Measurements from ENCODE around the gene PDPK1.
"Not testable (repeated sequence)": the region's sequence is repeated elsewhere in the genome, so short reads cannot be mapped to it uniquely, and the experiment has no call there.

The PDPK1 gene

DNA sequence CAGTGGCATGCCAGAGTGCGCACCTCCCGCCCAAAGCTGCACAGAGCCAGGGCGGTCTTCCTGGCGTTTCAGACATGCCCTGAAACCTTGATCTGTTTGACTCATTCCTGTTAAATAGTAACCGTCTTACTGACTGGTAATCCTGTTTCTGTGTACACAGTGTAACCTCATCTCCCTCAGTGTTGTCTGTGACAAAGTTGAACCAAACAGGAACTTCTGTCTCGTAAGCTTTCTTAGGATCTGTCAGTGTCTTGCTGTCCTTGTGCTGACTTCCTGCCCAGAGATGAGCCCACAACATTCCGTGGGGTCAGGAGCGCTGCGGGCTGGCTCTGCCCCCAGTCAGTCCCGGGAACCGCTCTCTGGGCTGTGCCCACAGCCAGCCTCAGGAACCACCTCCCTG is 30.8 kb downstream of the PDPK1 start:
- H3K4me3 ChIP-seq (ENCODE audit: low read depth in 1 of 5, low read length in 5 of 5); H3K27me3 ChIP-seq (ENCODE audit: control insufficient read depth in 5 of 5, insufficient read depth in 4 of 5, low read length in 5 of 5); H3K9ac ChIP-seq (ENCODE audit: low read length in 5 of 5); H3K9me3 ChIP-seq (ENCODE audit: control insufficient read depth in 5 of 5, low read length in 5 of 5); H3K36me3 ChIP-seq (ENCODE audit: control insufficient read depth in 5 of 5, insufficient read depth in 5 of 5, low read length in 5 of 5); H3K27ac ChIP-seq (ENCODE audit: low read depth, low read length); H3K4me1 ChIP-seq (ENCODE audit: control insufficient read depth in 5 of 5, insufficient read depth in 5 of 5, low read length in 5 of 5): not testable (repeated sequence)

DNA sequence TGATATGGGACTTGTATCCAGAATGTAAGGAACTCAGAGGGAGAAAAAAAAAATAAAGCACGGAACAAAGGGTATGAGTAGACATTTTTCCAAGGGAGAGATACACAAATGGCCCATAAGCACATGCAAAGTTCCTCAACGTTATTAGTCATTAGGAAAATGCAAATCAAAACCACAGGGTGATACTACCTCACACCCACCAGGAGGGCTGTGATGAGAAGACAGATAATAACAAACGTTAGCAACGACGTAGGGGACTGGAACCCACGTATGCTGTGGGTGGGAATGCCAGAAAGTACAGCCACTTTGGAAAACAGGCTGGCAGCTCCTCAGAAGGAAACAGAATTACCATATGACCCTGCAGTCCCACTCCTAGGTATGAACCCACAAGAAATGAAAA is 34.9 kb downstream of the PDPK1 start:
- H3K4me3 ChIP-seq (ENCODE audit: low read depth in 1 of 5, low read length in 5 of 5); H3K9ac ChIP-seq (ENCODE audit: low read length in 5 of 5); H3K9me3 ChIP-seq (ENCODE audit: control insufficient read depth in 5 of 5, low read length in 5 of 5); H3K27me3 ChIP-seq (ENCODE audit: control insufficient read depth in 5 of 5, insufficient read depth in 4 of 5, low read length in 5 of 5); H3K36me3 ChIP-seq (ENCODE audit: control insufficient read depth in 5 of 5, insufficient read depth in 5 of 5, low read length in 5 of 5); H3K27ac ChIP-seq (ENCODE audit: low read depth, low read length); H3K4me1 ChIP-seq (ENCODE audit: control insufficient read depth in 5 of 5, insufficient read depth in 5 of 5, low read length in 5 of 5): not testable (repeated sequence)

DNA sequence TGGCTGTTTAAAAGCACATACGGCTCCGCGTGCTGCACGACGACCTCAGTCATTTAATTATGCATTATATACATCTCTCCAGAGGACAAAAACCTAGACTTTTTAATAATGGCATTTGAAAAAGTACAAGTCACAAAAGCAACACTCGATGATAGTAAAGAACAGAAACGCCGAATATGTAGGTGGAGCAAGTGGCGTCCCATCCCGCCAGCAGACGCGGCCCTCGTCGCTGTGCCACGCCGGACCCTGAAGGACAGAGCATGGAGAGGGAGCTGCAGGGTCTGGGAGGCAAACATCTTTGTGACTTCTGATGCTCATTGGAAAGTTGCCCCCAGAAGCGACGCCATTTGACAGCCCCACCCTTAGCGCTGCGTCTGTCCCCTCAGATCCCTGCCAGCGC is 38.0 kb downstream of the PDPK1 start:
- H3K9me3 ChIP-seq (ENCODE audit: control insufficient read depth in 5 of 5, low read length in 5 of 5); H3K9ac ChIP-seq (ENCODE audit: low read length in 5 of 5); H3K36me3 ChIP-seq (ENCODE audit: control insufficient read depth in 5 of 5, insufficient read depth in 5 of 5, low read length in 5 of 5); H3K4me3 ChIP-seq (ENCODE audit: low read depth in 1 of 5, low read length in 5 of 5); H3K27me3 ChIP-seq (ENCODE audit: control insufficient read depth in 5 of 5, insufficient read depth in 4 of 5, low read length in 5 of 5); H3K4me1 ChIP-seq (ENCODE audit: control insufficient read depth in 5 of 5, insufficient read depth in 5 of 5, low read length in 5 of 5); H3K27ac ChIP-seq (ENCODE audit: low read depth, low read length): not testable (repeated sequence)

DNA sequence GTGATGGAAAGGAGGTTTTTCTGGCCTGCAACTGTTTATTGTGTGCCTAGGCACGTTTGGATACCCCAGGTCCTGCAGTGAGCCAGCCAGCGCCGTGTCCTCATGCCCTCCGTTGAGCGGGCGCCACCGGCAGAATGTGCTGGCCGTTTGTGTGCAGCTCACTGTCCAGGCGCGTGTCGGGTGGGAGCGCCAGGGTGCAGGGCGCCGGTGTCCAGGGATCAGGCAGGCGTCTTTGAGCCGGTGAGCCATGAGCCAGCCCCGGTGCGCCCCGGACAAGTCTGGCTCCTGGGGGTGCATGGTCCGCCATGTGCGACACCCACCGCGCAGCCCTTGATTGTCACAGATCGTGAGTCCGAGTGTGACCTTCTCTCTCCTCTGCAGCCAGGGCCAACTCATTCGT is 39.2 kb downstream of the PDPK1 start:
- H3K9ac ChIP-seq (ENCODE audit: low read length in 5 of 5); H3K27ac ChIP-seq (ENCODE audit: low read depth, low read length); H3K4me3 ChIP-seq (ENCODE audit: low read depth in 1 of 5, low read length in 5 of 5); H3K9me3 ChIP-seq (ENCODE audit: control insufficient read depth in 5 of 5, low read length in 5 of 5); H3K4me1 ChIP-seq (ENCODE audit: control insufficient read depth in 5 of 5, insufficient read depth in 5 of 5, low read length in 5 of 5); H3K36me3 ChIP-seq (ENCODE audit: control insufficient read depth in 5 of 5, insufficient read depth in 5 of 5, low read length in 5 of 5); H3K27me3 ChIP-seq (ENCODE audit: control insufficient read depth in 5 of 5, insufficient read depth in 4 of 5, low read length in 5 of 5): not testable (repeated sequence)

DNA sequence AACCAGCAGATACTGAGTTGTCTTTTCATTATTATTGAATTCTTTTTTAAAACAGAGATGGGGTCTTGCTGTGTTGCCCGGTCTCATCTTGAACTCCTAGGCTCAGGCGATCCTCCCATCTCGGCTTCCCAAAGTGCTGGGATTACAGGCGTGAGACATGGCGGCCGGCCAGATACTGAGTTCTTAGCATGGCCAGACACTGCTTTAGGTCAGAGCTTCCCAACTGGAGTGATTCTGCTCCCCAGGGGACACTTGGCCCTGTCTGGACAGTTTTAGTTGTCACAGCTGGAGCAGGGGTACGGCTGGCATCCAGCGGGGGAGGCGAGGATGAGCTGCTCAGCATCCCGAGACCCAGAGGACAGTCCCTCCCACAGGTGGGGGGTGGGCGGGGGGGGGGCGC is 41.1 kb downstream of the PDPK1 start:
- not testable (repeated sequence) for H3K27ac ChIP-seq (ENCODE audit: low read depth, low read length); H3K9ac ChIP-seq (ENCODE audit: low read length in 5 of 5); H3K36me3 ChIP-seq (ENCODE audit: control insufficient read depth in 5 of 5, insufficient read depth in 5 of 5, low read length in 5 of 5)

DNA sequence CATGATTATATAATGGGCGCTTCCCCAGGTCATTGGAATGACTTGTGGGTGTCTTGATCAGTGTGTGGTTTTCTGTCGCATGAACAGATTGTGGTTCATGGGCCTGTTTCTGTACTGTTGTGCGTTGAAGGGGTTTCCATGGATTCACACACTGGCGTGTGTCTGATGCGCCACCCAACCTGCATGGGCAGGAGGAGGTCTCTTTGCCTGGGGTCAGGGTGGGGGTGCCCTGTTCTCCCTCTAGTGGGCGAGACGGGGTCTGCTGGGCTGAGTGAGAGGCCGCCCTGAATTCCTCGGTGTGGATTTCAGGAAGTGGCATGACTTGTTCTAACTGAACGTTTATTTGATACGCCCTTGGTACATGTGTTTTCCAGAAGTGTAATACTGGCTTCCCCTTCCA is 42.3 kb downstream of the PDPK1 start:
- not testable (repeated sequence) for H3K4me1 ChIP-seq (ENCODE audit: control insufficient read depth in 5 of 5, insufficient read depth in 5 of 5, low read length in 5 of 5); H3K27ac ChIP-seq (ENCODE audit: low read depth, low read length); H3K4me3 ChIP-seq (ENCODE audit: low read depth in 1 of 5, low read length in 5 of 5); H3K9ac ChIP-seq (ENCODE audit: low read length in 5 of 5); H3K36me3 ChIP-seq (ENCODE audit: control insufficient read depth in 5 of 5, insufficient read depth in 5 of 5, low read length in 5 of 5); H3K27me3 ChIP-seq (ENCODE audit: control insufficient read depth in 5 of 5, insufficient read depth in 4 of 5, low read length in 5 of 5); H3K9me3 ChIP-seq (ENCODE audit: control insufficient read depth in 5 of 5, low read length in 5 of 5)

More for the DNA sequence above, 41.1 kb downstream of the PDPK1 start:
- not testable (repeated sequence) for H3K27me3 ChIP-seq (ENCODE audit: control insufficient read depth in 5 of 5, insufficient read depth in 4 of 5, low read length in 5 of 5); H3K9me3 ChIP-seq (ENCODE audit: control insufficient read depth in 5 of 5, low read length in 5 of 5); H3K4me1 ChIP-seq (ENCODE audit: control insufficient read depth in 5 of 5, insufficient read depth in 5 of 5, low read length in 5 of 5); H3K4me3 ChIP-seq (ENCODE audit: low read depth in 1 of 5, low read length in 5 of 5)

DNA sequence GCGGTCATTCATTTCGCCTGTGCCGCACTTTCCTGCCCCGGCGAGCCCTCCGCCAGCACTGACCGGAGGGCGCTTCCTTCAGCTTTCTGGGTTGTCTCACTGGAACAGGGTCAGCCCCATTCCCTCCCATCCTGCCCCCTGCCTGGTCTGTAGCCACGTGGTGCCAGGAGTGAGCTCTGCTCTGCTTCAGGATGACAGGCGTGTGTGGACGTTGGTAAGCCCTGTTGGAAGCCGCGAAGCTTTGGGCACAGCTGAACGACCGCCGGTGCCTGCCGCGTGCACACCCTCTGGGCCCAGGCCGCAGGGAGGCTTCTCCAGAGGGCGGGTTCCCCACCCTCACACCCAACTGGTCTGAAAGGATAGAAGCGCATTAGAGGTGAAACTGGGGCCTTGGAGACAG is 43.0 kb downstream of the PDPK1 start:
- H3K36me3 ChIP-seq (ENCODE audit: control insufficient read depth in 5 of 5, insufficient read depth in 5 of 5, low read length in 5 of 5), result peaks cover 0 to 12% (median 11%) of the 10 kb centered on the region in 5 donors
- H3K9ac ChIP-seq (ENCODE audit: low read length in 5 of 5); H3K4me1 ChIP-seq (ENCODE audit: control insufficient read depth in 5 of 5, insufficient read depth in 5 of 5, low read length in 5 of 5); H3K4me3 ChIP-seq (ENCODE audit: low read depth in 1 of 5, low read length in 5 of 5); H3K9me3 ChIP-seq (ENCODE audit: control insufficient read depth in 5 of 5, low read length in 5 of 5); H3K27ac ChIP-seq (ENCODE audit: low read depth, low read length); H3K27me3 ChIP-seq (ENCODE audit: control insufficient read depth in 5 of 5, insufficient read depth in 4 of 5, low read length in 5 of 5): not testable (repeated sequence)

DNA sequence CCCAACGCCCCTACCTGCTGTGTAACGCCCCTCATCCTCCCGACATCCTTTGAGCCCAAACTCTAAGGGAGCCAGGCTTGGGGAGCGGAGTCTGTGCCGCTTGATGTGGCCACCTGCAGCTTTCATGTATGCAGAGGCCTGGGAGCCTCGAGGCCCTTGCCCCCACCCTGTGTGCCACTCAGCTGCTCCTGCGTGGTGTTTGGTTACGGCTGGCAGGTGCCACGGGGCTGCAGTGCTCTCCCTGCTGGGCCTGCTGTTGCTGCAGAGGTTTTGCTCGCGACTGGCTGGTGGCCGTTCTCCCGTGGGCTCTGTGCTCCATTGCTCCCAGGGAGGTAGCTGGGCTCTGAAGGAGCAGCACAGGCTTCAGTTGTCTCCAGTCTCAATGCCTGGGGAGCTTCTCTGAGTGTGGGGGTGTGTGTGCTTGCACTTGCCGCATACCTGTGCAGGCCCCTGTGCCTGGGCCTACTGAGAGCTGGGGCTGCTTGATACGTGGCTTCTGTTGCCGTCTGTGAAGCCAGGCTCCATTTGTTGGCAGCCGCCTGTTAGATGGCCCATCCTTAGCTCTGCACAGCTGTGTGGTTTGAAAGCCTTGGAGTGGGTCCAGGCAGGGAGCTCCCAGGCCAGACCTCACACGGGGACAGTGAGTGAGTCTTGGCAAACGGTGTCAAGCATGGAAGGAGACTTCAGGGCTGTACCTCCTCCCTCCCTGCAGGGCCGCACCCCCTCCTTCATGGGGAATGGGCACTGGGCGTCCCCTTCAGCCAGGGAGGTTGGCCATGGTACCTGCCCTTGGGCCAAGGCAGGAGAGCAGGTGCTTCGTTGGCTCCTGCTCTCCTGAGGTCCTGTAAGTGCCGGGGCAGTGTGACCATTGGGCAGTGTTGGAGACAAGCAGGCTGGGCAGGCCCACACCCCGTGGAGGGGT is 47.2 kb downstream of the PDPK1 start:
- Histone ChIP-seq H3K27ac (ENCODE audit: low read depth, low read length) (no peak overlapping the region), H3K36me3 (ENCODE audit: control insufficient read depth in 5 of 5, insufficient read depth in 5 of 5, low read length in 5 of 5) (peaks cover 0 to 54% (median 49%) of the 10 kb centered on the region in 5 donors)

DNA sequence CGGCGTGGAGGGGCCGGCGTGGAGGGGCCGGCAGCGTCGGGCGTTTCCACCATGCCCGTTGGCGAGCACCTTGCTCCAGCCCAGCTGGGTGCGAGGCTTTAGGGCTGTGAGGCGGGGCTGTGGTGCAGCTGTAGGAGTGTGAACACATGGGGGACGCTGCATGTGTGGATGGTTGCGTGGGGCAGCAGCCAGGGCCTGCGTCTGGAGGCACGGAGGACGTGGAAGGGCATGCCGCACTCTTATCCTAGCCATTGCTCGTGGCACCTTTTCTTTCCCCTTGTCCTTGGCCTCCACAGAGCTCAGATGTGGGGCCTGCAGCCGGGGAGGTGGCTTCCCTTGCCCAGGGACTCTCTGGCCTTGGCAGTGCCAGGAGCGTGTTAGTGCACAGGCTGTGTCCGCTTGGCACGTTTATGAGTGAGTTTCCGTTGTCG is 47.8 kb downstream of the PDPK1 start:
- Histone ChIP-seq H3K9ac (ENCODE audit: low read length in 5 of 5) (no peak overlapping the region), H3K36me3 (ENCODE audit: control insufficient read depth in 5 of 5, insufficient read depth in 5 of 5, low read length in 5 of 5) (peaks cover 0 to 61% (median 54%) of the 10 kb centered on the region in 5 donors), H3K27me3 (ENCODE audit: control insufficient read depth in 5 of 5, insufficient read depth in 4 of 5, low read length in 5 of 5) (no peaks in the 10 kb centered on the region), H3K4me3 (ENCODE audit: low read depth in 1 of 5, low read length in 5 of 5) (no peak overlapping the region), H3K4me1 (ENCODE audit: control insufficient read depth in 5 of 5, insufficient read depth in 5 of 5, low read length in 5 of 5) (peaks cover 0 to 16% (median 10%) of the 10 kb centered on the region in 5 donors), H3K27ac (ENCODE audit: low read depth, low read length) (no peak overlapping the region), H3K9me3 (ENCODE audit: control insufficient read depth in 5 of 5, low read length in 5 of 5) (no peaks in the 10 kb centered on the region)

More for the DNA sequence above, 47.2 kb downstream of the PDPK1 start:
- Histone ChIP-seq H3K4me3 (ENCODE audit: low read depth in 1 of 5, low read length in 5 of 5) (no peak overlapping the region), H3K4me1 (ENCODE audit: control insufficient read depth in 5 of 5, insufficient read depth in 5 of 5, low read length in 5 of 5) (peaks cover 0 to 12% (median 8%) of the 10 kb centered on the region in 5 donors), H3K27me3 (ENCODE audit: control insufficient read depth in 5 of 5, insufficient read depth in 4 of 5, low read length in 5 of 5) (no peaks in the 10 kb centered on the region), H3K9me3 (ENCODE audit: control insufficient read depth in 5 of 5, low read length in 5 of 5) (no peaks in the 10 kb centered on the region), H3K9ac (ENCODE audit: low read length in 5 of 5) (no peak overlapping the region)

DNA sequence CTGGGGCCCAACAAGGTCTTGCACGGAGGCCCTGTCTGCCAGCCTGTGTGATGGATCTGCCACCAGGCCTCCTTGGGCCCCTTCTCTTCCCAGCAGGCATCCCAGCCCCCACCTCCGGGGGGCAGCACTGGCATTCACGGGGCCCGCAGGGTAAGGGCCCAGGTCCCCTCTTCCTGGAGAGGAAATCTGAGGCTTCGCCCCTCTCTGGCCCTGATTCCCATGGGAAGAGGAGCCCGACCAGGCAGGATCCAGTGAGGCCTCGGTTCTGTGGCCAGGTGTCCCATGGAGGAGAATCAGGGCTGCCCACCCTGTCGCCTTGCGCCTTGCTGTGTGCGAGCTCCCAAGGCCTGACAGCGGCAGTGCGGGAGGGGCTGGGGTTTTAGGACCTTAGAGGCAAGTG is 48.4 kb downstream of the PDPK1 start:
- Histone ChIP-seq H3K4me1 (ENCODE audit: control insufficient read depth in 5 of 5, insufficient read depth in 5 of 5, low read length in 5 of 5) (peaks cover 0 to 16% (median 10%) of the 10 kb centered on the region in 5 donors), H3K27me3 (ENCODE audit: control insufficient read depth in 5 of 5, insufficient read depth in 4 of 5, low read length in 5 of 5) (no peaks in the 10 kb centered on the region), H3K9me3 (ENCODE audit: control insufficient read depth in 5 of 5, low read length in 5 of 5) (no peaks in the 10 kb centered on the region), H3K27ac (ENCODE audit: low read depth, low read length) (no peak overlapping the region), H3K36me3 (ENCODE audit: control insufficient read depth in 5 of 5, insufficient read depth in 5 of 5, low read length in 5 of 5) (peaks cover 0 to 65% (median 54%) of the 10 kb centered on the region in 5 donors), H3K4me3 (ENCODE audit: low read depth in 1 of 5, low read length in 5 of 5) (no peak overlapping the region), H3K9ac (ENCODE audit: low read length in 5 of 5) (no peak overlapping the region)

All from subcutaneous abdominal adipose tissue (tissue), 5 donors.